HAP-1 (cell line): ENCODE data around the gene CD274.
"Not testable (repeated sequence)": the region's sequence is repeated elsewhere in the genome, so short reads cannot be mapped to it uniquely, and the experiment has no call there.

Experiments
- DNase-seq, 2 experiments: peaks; one replicate each; pipeline ENCODE4 v3.0.0-alpha.2; 2016 to 2020; ENCODE audit warnings: low spot score in 2 of 2
- H3K27me3 ChIP-seq: fragments of 250-450 bp; sonication (Bioruptor Pico); 2 replicates; pipeline ENCODE4 v1.5.1; 2020; ENCODE audit warnings: low read depth, mild to moderate bottlenecking, moderate library complexity
- H3K36me3 ChIP-seq: fragments of 250-450 bp; sonication (Bioruptor Pico); replicated peaks from 2 replicates; pipeline ENCODE4 v1.5.1; 2020; ENCODE audit warnings: mild to moderate bottlenecking
- H3K4me1 ChIP-seq: fragments of 250-450 bp; sonication (Bioruptor Pico); 2 replicates; pipeline ENCODE4 v1.5.1; 2020; ENCODE audit warnings: mild to moderate bottlenecking
- H3K4me3 ChIP-seq: fragments of 250-450 bp; sonication (Bioruptor Pico); 2 replicates; pipeline ENCODE4 v1.5.1; 2020; ENCODE audit warnings: mild to moderate bottlenecking, moderate library complexity
- H3K9me3 ChIP-seq: fragments of 250-450 bp; sonication (Bioruptor Pico); 2 replicates; pipeline ENCODE4 v1.5.1; 2020; ENCODE audit warnings: mild to moderate bottlenecking, moderate library complexity
- in situ Hi-C: fragments of 300-500 bp; cut with MboI; formaldehyde crosslinking; loops from 3 replicates; pipeline ENCODE4 v1.14.3; 2020; ENCODE audit warnings: low sequenced_read_pairs, inconsistent platforms, mixed read lengths

Gene CD274

DNA sequence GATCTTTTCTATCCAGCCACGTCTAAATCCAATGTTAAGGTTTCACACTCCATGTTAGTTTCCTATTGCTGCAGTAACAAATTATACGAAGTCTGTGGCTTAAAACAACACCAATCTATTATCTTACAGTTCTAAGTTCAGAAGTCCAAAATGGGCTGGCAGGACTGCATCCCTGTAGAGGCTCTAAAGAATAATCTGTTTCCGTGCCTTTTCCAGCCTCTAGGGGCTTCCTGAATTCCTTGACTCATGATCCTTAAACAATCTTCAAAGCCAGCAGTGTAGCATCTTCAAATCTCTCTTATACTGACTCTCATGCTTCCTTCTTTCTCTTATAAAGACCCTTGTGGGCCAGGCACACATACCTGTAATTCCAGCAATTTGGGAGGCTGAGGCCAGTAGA, 19.4 kb upstream of the CD274 start:
- DNase-seq: no peak
- in situ Hi-C loops: loop anchor here (25.0 kb wide), 1 partner anchor 669 kb away; no protein-coding TSS in a partner anchor
- H3K9me3 ChIP-seq: no peaks in the 10 kb centered on the region
- H3K27me3 ChIP-seq: no peaks in the 10 kb centered on the region
- H3K36me3 ChIP-seq: peaks cover 10% of the 10 kb centered on the region
- H3K4me3 ChIP-seq: no peak overlapping the region
- no peaks in the 10 kb centered on the region; the same call in 1 of the 2 replicates for H3K4me1 ChIP-seq

DNA sequence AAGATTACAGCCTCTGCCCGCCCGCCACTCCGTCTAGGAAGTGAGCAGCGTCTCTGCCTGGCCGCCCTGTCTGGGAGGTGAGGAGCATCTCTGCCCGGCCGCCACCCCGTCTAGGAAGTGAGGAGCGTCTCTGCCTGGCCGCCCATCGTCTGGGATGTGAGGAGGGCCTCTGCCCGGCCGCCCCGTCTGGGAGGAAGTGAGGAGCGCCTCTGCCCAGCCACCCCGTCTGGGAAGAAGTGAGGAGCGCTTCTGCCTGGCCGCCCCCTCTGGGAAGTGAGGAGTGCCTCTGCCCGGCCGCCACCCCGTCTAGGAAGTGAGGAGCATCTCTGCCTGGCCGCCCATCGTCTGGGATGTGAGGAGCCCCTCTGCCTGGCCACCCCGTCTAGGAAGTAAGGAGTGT, 17.5 kb upstream of the CD274 start:
- not testable (repeated sequence) for H3K4me3 ChIP-seq, H3K27me3 ChIP-seq, H3K4me1 ChIP-seq, DNase-seq, H3K9me3 ChIP-seq
- H3K36me3 ChIP-seq: peaks cover 16% of the 10 kb centered on the region
- in situ Hi-C loops: loop anchor here (25.0 kb wide), 1 partner anchor 671 kb away; no protein-coding TSS in a partner anchor

DNA sequence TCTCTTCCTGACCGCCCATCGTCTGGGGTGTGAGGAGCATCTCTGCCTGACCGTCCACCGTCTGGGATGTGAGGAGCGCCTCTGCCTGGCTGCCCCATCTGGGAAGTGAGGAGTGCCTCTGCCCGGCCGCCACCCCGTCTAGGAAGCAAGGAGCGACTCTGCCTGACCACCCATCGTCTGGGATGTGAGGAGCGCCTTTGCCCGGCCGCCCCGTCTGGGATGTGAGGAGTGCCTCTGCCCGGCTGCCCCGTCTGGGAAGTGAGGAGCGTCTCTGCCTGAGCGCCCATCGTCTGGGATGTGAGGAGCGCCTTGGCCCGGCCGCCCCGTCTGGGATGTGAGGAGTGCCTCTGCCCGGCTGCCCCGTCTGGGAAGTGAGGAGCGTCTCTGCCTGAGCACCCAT, 17.0 kb upstream of the CD274 start:
- not testable (repeated sequence) for H3K27me3 ChIP-seq, DNase-seq, H3K4me1 ChIP-seq, H3K9me3 ChIP-seq, H3K4me3 ChIP-seq
- in situ Hi-C loops: loop anchor here (25.0 kb wide), 1 partner anchor 671 kb away; no protein-coding TSS in a partner anchor
- peaks cover 16% of the 10 kb centered on the region for H3K36me3 ChIP-seq

DNA sequence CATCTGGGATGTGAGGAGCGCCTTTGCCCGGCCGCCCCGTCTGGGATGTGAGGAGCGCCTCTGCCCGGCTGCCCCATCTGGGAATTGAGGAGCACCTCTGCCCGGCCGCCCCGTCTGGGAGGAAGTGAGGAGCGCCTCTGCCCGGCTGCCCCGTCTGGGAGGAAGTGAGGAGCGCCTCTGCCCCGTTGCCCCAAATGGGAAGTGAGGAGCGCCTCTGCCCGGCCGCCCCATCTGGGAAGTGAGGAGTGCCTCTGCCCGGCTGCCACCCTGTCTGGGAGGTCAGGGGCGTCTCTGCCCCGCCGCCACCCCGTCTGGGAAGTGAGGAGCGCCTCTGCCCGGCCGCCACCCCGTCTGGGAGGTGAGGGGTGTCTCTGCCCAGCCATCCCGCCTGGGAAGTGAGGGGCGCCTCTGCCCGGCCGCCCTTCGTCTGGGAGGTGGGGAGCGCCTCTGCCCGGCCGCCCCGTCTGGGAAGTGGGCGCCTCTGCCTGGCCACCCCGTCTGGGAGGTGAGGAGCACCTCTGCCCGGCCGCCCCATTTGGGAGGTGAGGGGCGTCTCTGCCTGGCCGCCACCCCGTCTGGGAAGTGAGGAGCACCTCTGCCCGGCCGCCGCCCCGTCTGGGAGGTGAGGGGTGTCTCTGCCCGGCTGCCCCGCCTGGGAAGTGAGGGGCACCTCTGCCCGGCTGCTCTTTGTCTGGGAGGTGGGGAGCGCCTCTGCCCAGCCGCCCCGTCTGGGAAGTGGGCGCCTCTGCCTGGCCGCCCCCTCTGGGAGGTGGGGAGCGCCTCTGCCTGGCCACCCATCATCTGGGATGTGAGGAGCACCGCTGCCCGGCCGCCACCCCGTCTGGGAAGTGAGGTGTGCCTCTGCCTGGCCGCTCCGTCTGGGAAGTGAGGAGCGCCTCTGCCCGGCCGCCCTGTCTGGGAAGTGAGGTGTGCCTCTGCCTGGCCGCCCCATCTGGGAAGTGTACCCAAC, 16.2 kb upstream of the CD274 start:
- not testable (repeated sequence) for H3K9me3 ChIP-seq, H3K4me1 ChIP-seq, H3K4me3 ChIP-seq, DNase-seq, H3K27me3 ChIP-seq
- peaks cover 16% of the 10 kb centered on the region for H3K36me3 ChIP-seq
- in situ Hi-C loops: loop anchor here (25.0 kb wide), 1 partner anchor 672 kb away; no protein-coding TSS in a partner anchor

DNA sequence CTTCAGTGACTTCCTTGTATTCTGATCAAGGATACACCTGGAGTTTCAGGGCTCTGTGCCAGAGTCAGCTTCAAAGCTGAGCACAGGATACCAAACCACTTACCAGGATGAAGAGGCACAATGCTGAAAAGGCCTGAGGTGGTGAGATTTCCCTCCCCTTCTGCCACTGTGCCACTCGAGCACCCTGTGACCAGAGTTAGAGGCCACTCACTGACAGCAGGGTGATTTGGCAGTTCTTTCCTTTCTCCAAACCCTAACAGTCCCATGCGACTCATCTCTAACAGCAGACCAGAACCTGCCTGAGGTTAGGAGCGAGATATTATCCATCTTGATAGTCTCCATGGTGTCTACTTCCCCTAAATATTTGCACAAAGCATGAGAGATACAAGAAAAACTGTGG, 14.4 kb upstream of the CD274 start:
- H3K27me3 ChIP-seq: no peaks in the 10 kb centered on the region
- no peak overlapping the region for H3K4me3 ChIP-seq
- no peak for DNase-seq
- peaks cover 9% of the 10 kb centered on the region for H3K4me1 ChIP-seq
- H3K9me3 ChIP-seq: no peaks in the 10 kb centered on the region
- H3K36me3 ChIP-seq: peaks cover 13% of the 10 kb centered on the region
- in situ Hi-C loops: loop anchor here (25.0 kb wide), 1 partner anchor 674 kb away; no protein-coding TSS in a partner anchor

DNA sequence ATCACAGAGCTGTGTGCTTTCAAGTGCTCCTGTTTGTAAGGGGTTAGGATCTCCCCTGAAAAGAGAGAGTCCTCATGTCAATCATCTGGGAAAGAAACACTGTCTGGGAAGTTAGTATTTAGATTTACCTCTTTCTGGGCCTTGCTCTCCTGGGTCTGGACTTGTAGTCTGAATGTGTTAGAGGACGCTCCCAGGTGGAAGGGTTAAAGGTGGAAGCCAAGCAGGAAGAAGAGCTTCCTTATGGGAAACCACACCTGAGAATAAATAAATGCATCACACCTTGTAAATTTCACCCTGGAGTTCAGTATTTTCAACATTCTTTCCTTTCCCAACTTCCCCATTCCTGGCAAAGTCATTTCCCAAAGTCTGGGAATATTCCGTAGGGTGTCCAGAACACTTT, 13.9 kb upstream of the CD274 start:
- DNase-seq: no peak
- peaks cover 9% of the 10 kb centered on the region for H3K4me1 ChIP-seq
- no peaks in the 10 kb centered on the region for H3K9me3 ChIP-seq
- no peaks in the 10 kb centered on the region for H3K27me3 ChIP-seq
- in situ Hi-C loops: loop anchor here (25.0 kb wide), 1 partner anchor 674 kb away; no protein-coding TSS in a partner anchor
- H3K4me3 ChIP-seq: peak overlapping the region; percentile 72; the same call in 1 of the 2 replicates
- peaks cover 13% of the 10 kb centered on the region for H3K36me3 ChIP-seq

DNA sequence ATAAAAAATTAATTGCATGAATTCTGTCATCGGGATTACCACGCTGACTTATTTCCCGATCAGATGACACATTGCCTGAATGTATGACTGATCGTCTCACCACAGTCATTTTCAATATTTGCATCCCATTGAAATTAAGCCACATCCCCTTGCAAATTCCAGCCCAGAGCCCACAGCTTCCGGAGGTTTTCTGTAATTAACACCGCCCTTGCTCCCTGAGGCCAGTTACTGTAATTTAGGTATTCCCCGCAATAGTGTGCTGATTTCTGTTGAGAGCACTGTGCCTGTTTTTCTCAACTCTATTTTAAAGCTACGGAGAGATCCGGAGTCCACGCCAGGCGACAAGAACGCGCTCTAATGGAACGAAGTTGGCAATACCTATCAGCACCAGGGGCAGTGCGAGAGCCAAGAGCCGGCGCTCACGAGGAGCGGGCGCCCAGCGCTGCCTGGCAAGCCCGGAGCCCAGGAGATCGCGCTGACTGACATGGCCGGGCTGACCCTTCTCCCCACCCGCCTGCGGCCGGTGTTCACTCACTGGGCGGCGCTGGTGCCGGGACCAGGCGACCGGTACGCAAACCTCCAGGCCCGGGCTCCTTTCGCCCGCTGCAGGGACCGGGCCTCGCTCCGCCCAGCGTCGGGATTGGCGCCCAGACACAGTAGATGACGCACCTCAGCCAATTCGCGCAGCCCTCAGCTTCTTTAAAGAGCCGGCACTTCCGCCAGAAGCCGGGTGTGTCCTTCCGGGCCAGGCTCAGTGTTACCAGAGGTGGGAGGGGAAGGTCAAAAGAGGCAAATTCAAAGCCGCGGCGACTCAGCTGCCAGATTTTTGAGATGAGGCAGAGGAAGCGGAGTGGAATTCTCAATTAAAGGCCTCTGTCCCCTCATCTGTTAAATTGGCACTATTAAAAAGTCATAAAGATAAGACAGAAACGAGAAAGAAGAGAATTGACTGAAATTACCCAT, 12.8 kb upstream of the CD274 start, which contains the start of gene PLGRKT:
TSS of gene PLGRKT (minus strand) at position 672 of the 963 bp plus-strand sequence. CDS start 5,948 bp downstream, outside the sequence.
- Histone ChIP-seq H3K27me3 (no peaks in the 10 kb centered on the region), H3K9me3 (no peaks in the 10 kb centered on the region), H3K4me1 (peaks cover 9% of the 10 kb centered on the region), H3K4me3 (peak within 1 kb of the TSS; percentile 72), H3K36me3 (peaks cover 13% of the 10 kb centered on the region)
- in situ Hi-C loops: loop anchor here (25.0 kb wide), 1 partner anchor 675 kb away; no protein-coding TSS in a partner anchor
- DNase-seq: peak; percentile 94 to 96

DNA sequence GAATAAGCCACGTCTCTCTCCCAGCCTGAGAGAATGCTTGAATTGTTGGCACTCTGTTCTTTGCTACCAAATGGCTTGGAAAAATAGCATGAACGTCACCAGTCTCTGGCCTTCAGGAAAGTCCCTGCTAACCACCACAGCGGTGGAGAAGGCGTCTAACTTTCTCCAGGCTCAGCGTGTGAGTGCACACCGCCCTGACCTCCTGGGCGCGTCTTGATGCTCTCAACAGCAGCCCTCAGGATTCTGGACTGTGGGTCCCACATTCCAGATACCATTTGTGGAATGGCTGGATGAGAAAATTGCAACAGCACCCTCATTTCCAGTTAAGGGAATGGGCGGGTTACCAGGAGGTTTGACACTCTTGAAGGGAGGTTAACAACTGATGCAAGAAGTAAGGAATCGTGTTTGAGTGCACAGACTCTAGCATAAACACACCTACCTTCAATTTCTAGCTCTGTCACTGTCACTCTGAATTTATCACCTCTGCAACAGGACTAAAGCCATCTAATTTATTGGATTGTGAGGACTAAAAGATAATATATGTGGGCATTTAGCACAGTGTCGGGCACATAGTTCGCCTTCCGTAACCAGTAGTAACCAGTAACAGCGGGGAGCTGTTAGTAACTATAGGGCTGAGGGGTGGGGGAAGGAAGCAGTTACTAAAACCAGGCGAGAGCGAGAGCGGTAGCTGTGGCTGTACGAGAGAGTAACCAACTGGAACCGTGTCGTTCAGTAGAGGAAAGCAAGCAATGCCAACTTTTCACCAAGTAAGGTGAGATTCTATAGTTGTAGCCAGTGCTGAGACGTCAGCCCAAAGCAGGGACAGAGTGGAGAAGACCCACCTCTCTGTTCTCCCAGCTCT, 11.8 kb upstream of the CD274 start:
- in situ Hi-C loops: loop anchor here (25.0 kb wide), 1 partner anchor 676 kb away; no protein-coding TSS in a partner anchor
- H3K27me3 ChIP-seq: no peaks in the 10 kb centered on the region
- H3K36me3 ChIP-seq: peaks cover 13% of the 10 kb centered on the region
- H3K9me3 ChIP-seq: no peaks in the 10 kb centered on the region
- peaks cover 9% of the 10 kb centered on the region for H3K4me1 ChIP-seq
- H3K4me3 ChIP-seq: peak overlapping the region; percentile 72
- no peak for DNase-seq

DNA sequence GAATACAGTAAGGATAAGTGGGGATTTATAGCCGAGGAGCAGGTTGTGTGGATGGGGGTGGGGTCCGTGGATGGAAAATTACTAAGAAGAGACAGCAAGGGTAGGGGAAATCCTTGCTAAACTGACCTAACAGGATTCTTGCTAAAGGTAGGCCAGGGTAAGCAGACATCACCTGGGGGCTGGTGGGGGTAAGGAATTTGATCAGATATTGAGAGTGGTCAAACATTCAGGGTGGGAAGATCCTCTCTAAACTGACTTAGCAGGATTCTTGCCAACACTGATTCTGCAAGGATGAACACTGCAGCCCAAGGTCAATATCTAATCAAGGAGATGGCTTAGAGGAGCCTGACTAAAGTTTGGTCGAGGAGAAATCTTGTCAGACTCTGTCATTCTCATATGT, 9.9 kb upstream of the CD274 start:
- H3K27me3 ChIP-seq: no peaks in the 10 kb centered on the region
- DNase-seq: no peak
- H3K36me3 ChIP-seq: peaks cover 11% of the 10 kb centered on the region
- no peak overlapping the region for H3K4me3 ChIP-seq
- H3K4me1 ChIP-seq: peaks cover 9% of the 10 kb centered on the region
- H3K9me3 ChIP-seq: no peaks in the 10 kb centered on the region
- in situ Hi-C loops: loop anchor here (25.0 kb wide), 1 partner anchor 678 kb away; no protein-coding TSS in a partner anchor

DNA sequence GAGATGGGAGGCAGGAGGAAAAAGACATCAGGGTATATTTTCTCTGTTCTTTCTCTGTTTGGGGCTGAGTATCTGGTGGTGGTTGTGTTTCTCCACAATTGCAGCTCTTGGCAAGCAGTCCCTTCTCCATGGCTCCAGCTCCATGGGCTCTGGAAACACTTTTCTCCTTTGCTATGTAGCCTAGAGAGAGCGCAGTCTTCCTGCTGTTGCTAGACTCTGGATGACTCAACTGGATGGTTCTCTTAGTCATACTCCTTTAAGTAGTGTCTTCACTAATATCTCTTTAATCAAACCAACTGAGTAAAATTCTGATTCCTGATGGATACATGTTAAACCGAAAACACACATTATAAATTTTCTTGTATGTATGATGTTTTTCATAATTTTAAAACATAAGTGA, 9.3 kb upstream of the CD274 start:
- no peaks in the 10 kb centered on the region for H3K27me3 ChIP-seq
- H3K4me3 ChIP-seq: no peak overlapping the region
- DNase-seq: no peak
- no peaks in the 10 kb centered on the region for H3K9me3 ChIP-seq
- peaks cover 4% of the 10 kb centered on the region; the same call in 1 of the 2 replicates for H3K36me3 ChIP-seq
- peaks cover 9% of the 10 kb centered on the region for H3K4me1 ChIP-seq
- in situ Hi-C loops: loop anchor here (25.0 kb wide), 1 partner anchor 679 kb away; no protein-coding TSS in a partner anchor

DNA sequence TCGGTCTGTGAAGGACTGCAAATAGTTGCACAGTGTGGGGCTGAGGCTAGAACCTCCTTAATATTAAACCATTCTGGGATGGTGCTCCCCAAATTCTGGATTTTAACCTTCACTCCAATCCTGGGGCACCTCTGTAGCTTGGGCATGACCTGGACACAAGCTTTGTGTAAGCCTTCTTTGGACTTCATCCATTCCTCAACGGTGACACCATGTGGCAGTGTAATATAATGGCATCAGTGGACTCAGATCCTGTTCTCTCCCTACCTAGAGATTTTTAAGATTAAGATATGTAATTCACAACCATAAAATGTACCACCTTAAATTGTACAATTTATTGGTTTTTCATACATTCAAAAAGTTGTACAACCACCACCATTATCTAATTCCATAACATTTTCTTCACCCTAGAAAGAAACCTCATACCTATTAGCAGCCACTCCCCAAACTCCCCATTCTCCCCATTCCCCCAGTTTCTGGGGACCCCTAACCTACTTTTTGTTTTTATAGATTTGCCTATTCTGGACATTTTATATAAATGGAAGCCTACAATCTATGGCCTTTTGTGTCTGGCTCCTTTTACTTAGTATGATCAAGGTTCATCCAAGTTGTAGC, 7.8 kb upstream of the CD274 start:
- Histone ChIP-seq H3K9me3 (no peaks in the 10 kb centered on the region), H3K4me1 (peaks cover 6% of the 10 kb centered on the region), H3K27me3 (no peaks in the 10 kb centered on the region), H3K4me3 (no peak overlapping the region), H3K36me3 (no peaks in the 10 kb centered on the region)
- DNase-seq: peak; percentile 35 to 48
- in situ Hi-C loops: loop anchor here (25.0 kb wide), 1 partner anchor 680 kb away; no protein-coding TSS in a partner anchor

DNA sequence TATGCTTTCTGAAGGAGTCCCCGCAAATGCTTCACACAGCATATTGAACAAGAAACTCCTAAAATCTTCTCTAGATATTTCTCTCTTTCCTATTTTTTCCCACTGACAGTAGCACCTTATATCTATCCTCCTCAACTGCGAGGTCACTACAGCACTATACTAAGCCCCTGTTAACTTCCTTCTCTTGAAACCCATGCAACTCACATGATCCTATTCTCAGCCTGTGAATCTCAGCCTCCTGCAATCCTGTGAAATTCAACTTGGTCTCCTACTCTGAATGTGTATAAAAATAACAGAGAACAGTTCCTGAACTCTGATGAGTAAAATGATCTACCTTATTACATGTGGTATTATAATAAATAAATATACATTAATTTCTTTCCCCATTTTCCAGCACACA, 6.5 kb upstream of the CD274 start:
- in situ Hi-C loops: loop anchor here (25.0 kb wide), 1 partner anchor 682 kb away; no protein-coding TSS in a partner anchor
- H3K27me3 ChIP-seq: no peaks in the 10 kb centered on the region
- H3K4me1 ChIP-seq: no peaks in the 10 kb centered on the region
- no peaks in the 10 kb centered on the region for H3K36me3 ChIP-seq
- no peak for DNase-seq
- H3K9me3 ChIP-seq: no peaks in the 10 kb centered on the region
- no peak overlapping the region for H3K4me3 ChIP-seq
